HG02678 (cell line): ENCODE data around the gene INO80B.
"Not testable (repeated sequence)": the region's sequence is repeated elsewhere in the genome, so short reads cannot be mapped to it uniquely, and the experiment has no call there.

Experiments used
- ATAC-seq: cut with Tn5 transposase; IDR thresholded peaks from one replicate; pipeline ENCODE4 v1.9.1; 2021; ENCODE audit warnings: mild to moderate bottlenecking, moderate library complexity; ENCODE audit not compliant: unreplicated experiment

The INO80B gene

DNA sequence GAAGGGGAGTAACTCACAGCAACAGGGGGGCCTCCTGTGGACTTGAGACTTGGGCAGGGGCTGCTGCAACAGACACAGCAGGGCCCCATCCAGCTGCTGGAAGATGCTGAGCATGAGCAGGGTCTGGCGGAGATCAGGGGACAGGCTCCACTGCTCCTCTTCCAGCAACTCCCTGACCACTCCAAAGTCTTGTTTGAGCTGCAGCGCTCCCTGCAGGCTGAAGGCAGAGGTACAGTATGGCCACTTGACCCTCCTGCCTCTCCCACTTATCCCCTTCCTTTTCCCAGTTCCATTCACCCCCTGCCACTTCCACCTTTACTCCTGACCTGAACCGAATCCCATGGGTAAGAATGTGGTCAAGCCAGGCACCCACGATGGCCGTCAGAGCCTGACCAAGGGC, 20.0 kb downstream of the INO80B start:
- ATAC-seq, result no peak

GRCh38 chr2:74481431-74481830, 26.5 kb downstream of the INO80B start:
- no peak for ATAC-seq

- ATAC-seq, result peak; percentile 40
Measured at GRCh38 chr2:74481961-74482800, 27.3 kb downstream of the INO80B start.

- ATAC-seq, result peak; percentile 92
Measured at GRCh38 chr2:74482801-74483674, 28.2 kb downstream of the INO80B start, which contains the start of the genes CCDC142 and TTC31. CCDC142 (minus strand) TSS chr2:74482998; CDS start chr2:74482837, 161 bp downstream. TTC31 (plus strand) TSS chr2:74483081; CDS start chr2:74483096, 15 bp downstream.

GRCh38 chr2:74483675-74484164, 28.8 kb downstream of the INO80B start:
- not testable (repeated sequence) for ATAC-seq

DNA sequence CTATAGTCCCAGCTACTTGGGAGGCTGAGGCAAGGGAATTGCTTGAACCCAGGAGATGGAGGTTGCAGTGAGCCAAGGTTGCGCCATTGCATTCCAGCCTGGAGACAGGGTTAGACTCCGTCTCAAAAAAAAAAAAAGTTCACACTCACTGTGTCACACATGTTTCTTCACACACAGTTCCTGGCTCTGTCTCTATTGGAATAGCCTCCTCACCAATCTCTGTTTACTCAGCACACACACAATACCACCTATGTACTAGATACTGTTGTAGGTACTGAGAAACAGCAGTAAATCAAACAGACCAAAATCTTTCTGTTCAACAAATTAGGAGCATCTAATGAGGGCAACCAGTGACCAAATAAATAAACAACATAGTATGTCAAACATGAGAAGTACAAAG, 31.3 kb downstream of the INO80B start:
- no peak for ATAC-seq

DNA sequence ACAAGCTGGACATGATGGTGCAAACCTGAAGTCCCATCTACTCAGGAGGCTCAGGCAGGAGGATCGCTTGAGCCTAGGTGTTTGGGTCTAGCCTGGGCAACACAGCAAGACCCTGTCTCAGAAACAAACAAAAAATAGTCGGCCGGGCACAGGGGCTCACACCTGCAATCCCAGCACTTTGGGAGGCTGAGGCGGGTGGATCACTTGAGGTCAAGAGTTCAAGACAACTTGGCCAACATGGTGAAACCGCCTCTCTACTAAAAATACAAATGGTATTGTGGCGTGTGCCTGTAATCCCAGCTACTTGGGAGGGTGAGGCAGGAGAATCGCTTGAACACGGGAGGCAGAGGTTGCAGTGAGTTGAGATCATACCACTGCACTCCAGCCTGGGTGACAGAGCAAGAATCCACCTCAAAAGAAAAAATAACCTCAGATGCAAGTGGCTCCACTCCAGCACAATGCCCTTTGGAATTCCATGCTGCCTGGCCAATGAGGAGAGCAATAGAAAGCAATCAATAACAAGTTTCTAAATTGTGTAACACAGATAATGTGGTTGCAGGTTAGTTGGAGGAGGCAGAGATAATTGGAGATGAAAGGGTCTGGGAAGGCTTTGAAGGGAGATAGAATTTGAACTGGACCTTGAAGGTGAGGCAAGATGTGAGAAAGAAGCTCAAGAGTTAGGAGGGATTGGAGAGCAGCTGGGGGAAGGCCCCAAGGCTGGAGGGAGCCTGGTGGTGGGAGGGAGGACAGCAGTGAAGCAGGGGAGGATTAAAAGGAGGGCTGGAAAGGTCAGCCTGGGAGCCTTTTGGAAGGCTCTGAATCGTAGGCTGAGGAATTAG, 34.0 kb downstream of the INO80B start:
- ATAC-seq, result no peak

DNA sequence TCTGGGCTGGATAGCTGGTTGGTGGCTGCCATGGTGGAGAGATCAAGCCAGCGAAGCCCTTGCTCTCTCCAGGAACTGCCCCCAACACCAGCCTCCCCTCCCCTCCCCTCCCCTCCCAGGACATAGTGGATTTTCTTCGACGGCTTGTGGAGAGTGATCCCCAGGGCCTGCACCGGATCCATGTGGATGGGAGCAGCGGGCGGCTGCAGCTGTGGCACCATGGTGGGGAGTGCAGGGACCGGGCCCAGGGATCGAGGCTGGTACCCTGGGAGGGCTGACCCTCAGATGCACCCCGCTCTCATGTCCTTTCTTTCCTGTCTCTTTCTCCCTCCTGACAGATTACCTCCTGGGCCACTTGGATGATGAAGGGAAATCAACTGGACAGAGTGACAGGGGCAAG, 35.0 kb downstream of the INO80B start:
- no peak for ATAC-seq

DNA sequence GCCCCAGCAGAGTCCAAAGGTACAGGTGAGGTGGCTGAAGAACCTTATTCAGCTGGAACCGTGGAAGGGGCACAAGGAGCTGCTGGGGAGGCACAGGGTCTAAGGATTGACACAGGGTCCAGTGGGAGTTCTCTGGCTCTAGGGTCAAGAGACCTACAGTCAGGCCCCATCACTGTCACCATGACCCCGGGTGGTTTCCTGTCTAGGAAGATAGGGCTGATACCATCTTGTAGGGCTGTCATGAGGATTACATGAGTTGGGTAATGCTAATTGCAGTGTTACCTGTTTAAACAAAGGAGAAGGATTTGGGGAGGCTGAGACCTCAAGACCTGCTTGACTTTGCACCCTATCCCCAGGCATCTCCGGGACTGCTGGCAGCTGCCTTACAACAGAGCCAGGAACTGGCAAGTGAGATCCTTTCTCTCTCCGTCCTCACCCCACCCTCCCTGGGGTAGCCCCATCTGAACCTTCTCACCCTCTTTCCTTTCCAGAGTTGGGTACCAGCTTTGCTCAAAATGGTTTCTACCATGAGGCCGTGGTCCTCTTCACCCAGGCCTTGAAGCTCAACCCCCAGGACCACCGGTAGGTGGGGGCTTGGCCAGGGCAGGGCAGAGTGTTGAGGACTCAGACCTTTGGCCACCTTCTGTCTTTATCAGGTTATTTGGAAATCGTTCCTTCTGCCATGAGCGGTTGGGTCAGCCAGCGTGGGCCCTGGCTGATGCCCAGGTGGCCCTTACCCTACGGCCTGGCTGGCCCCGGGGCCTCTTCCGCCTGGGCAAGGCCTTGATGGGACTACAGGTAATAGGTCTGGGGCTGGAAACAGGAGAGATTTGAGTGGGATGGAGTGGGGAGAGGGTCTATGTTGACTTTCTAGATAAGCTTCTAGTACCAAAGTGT, 37.0 kb downstream of the INO80B start:
- ATAC-seq, result no peak

GRCh38 chr2:74493546-74493945, 38.7 kb downstream of the INO80B start:
- no peak for ATAC-seq

DNA sequence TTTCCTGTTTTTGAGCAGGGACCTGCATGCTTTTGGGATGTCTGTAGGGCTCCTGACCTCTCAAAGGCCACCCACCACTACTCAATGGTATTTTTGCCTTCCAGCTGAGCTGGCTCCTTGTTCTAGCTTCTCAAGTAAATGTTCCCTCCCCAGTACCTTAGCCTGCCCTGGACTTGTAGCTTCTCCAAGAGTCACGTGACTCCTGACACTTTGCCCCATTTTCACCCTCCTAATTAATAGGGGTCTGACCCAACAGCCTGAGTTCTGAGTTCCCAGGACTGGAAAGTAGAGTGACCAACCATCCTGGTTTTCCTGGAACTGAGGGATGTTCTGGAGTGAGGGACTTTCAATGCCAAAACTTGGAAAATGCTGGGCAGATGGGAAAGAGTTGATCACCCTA, 40.6 kb downstream of the INO80B start:
- no peak for ATAC-seq

DNA sequence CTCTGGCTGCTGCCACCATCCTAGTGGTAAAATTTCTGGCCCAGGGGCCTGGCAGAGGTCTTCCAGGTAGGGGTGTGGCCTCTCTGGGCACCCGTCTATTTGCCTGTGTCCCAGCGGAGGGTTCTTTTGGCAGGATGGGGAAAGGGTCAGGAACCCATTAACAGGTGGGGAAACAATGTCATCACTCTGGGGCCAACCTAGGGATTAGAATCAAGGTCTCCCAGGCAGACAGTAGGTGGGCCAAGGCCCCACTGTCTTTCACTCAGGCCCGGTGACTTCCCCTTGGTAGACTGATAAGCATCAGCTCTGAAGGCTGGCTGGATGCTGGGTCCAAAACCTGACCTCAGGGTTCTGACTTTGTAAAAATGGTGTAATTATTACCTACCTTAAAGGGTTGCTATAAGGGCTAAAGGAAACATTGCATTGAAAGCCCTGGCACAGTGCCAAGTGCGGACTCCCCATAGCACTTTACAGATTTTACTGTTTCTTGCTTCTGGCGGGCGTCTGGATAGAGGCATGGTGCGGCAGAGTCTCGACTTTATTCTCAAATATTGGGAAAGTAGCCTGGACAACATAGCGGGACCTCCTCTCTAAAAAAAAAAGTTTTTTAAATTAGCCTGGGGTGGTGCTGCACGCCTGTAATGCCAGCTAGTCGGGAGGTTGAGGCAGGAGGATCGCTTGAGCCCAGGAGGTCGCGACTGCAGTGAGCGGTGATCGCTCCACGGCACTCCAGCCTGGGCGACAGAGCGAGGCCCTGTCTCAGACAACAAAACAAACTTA, 42.3 kb downstream of the INO80B start:
- ATAC-seq, result no peak

DNA sequence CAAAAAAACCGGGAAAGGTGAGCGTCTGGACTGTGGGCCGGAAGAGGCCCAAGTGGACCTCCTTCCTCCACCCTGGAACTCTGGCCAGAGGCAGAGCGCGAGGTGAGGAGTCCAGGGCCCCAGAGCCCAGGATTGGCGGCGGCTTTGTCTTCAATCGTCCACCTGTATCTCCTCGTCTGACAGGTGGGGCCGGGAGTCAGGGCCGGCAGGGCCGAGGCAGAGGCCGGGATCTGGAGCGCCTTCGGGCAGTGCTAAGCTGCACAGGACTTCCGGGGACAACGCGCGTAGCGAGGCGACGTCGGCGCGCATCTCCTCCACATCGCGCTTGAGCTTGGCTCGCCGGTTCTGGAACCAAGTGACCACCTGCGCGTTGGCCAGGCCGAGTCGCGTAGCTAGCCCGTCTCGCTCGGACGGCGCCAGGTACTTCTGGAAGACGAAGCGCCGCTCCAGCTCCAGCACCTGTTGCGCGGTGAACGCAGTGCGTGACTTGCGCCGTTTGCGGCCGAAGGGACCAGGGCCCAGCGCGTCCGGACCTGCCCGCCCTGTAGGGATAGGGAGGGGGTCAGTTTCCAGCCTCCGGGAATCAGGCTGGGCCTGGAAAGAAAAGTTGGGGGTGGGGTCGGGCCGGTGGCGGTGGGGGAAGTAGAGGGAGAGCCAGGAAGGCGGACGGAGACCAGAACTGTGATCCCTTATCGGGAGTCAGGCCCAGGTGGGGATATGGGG, 43.1 kb downstream of the INO80B start:
- peak; percentile 37 for ATAC-seq

- no peak for ATAC-seq
Measured at GRCh38 chr2:74498500-74499266, 43.8 kb downstream of the INO80B start.

DNA sequence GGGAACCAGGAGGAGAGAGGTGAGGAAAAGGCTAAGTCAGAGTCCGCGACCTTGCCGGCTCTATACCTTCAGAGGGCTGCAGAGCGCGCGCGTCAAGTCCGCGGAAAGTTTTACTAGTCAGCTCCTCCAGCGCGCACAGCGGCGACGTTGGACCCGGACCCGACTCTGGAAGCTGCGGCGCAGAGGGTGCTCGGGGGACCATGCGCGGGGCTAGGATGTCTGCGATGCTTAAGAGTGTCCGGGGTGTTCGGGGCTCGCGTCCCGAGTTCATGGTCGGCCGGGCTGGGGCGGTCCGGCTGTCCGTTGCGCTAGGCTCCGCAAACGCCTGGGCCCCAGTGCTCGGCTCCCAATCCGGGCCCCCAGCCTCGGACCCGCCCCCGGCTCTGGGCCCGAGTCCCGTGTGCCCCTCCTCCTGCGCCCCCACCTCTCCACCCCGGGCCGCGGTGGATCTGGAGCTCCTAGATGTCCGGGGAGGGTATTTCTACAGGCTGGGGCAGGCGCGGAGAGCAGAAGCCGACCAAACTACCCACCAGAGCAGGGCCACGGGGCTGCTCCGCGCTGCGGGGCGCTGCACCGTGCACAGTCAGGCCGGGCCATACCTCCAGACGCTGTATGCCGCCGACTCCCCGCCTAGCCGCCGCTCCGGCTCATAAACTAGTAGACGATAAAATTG, 44.5 kb downstream of the INO80B start, which contains the start of gene LBX2:
LBX2 (minus strand) TSS at position 337 of the 673 bp plus-strand sequence; CDS start at position 271, 66 bp downstream.
- ATAC-seq, result no peak

GRCh38 chr2:74499940-74500577, 45.2 kb downstream of the INO80B start:
- no peak for ATAC-seq
